GM12878 (cell line): Measurements from ENCODE around the gene ABTB1.

Experiments used
- BCL11A ChIP-seq: IDR thresholded peaks from 2 replicates; pipeline ENCODE4 v1.6.1; 2011; ENCODE audit warnings: low read depth, low read length
- CTCF ChIP-seq, 3 experiments: IDR thresholded peaks in 2 of 3; conservative IDR thresholded peaks in 1 of 3; 2 replicates each; pipeline ENCODE4 v1.5.1; 2011; ENCODE audit warnings: low read depth in 3 of 3, low read length in 3 of 3, mild to moderate bottlenecking in 3 of 3, control low read depth in 2 of 3, moderate library complexity in 2 of 3, inconsistent platforms in 1 of 3, mixed read lengths in 1 of 3; ENCODE audit not compliant: control insufficient read depth in 2 of 3, insufficient read depth in 1 of 3; ENCODE audit errors: extremely low read depth in 1 of 3
- FOXK2 ChIP-seq: fragments of 450-650 bp; IDR thresholded peaks from 2 replicates; pipeline ENCODE4 v1.6.1; 2017; ENCODE audit warnings: mild to moderate bottlenecking, moderate library complexity
- GABPA ChIP-seq: IDR thresholded peaks from 2 replicates; pipeline ENCODE4 v1.6.1; 2014; ENCODE audit warnings: antibody characterized with exemption, low read depth, mild to moderate bottlenecking, inconsistent platforms
- MTA2 ChIP-seq: fragments of 450-650 bp; IDR thresholded peaks from 2 replicates; pipeline ENCODE4 v1.6.1; 2016; ENCODE audit warnings: low read depth, mild to moderate bottlenecking, moderate library complexity
- NFXL1 ChIP-seq: fragments of 450-650 bp; IDR thresholded peaks from 2 replicates; pipeline ENCODE4 v1.6.1; 2017; ENCODE audit warnings: antibody characterized with exemption, mild to moderate bottlenecking, borderline replicate concordance
- POLR2A ChIP-seq: IDR thresholded peaks from 2 replicates; pipeline ENCODE4 v1.6.1; 2011; ENCODE audit warnings: low read depth, mild to moderate bottlenecking, low read length
- POLR2AphosphoS5 ChIP-seq: IDR thresholded peaks from 2 replicates; pipeline ENCODE4 v1.6.1; 2011; ENCODE audit warnings: mild to moderate bottlenecking, low read length, inconsistent platforms
- RELA ChIP-seq: fragments of 450-650 bp; IDR thresholded peaks from 2 replicates; pipeline ENCODE4 v1.8.0; 2014; ENCODE audit warnings: borderline replicate concordance; ENCODE audit not compliant: partially characterized antibody
- TAF1 ChIP-seq: IDR thresholded peaks from 2 replicates; pipeline ENCODE4 v1.6.1; 2011; ENCODE audit warnings: mild to moderate bottlenecking, low read depth, low read length, borderline replicate concordance
- TBL1XR1 ChIP-seq: IDR thresholded peaks from 2 replicates; pipeline ENCODE4 v1.6.1; 2012; ENCODE audit warnings: low read depth, low read length, improper control_type of control experiment
- TCF7 ChIP-seq: IDR thresholded peaks from 2 replicates; pipeline ENCODE4 v1.6.1; 2014; ENCODE audit warnings: antibody characterized with exemption, borderline replicate concordance
- ZNF274 ChIP-seq: IDR thresholded peaks from one replicate; pipeline ENCODE4 v1.8.0; 2011; ENCODE audit not compliant: insufficient read length, insufficient read depth

GRCh38 chr3:127699416-127700300 is 26.9 kb downstream of the ABTB1 start:
- TF ChIP-seq RELA (no peak), CTCF (IDR thresholded peaks at IDR 0.05 in 2 of 3, conservative IDR thresholded peaks at IDR 0.05 in 1 of 3; ENCODE audit: control insufficient read depth in 2 of 3, extremely low read depth in 1 of 3, insufficient read depth in 1 of 3, low read depth in 3 of 3, low read length in 3 of 3) (no peak), GABPA (no peak), ZNF274 (no peak), TBL1XR1 (no peak), TAF1 (no peak), POLR2AphosphoS5 (no peak), NFXL1 (no peak), POLR2A (no peak), BCL11A (no peak), MTA2 (no peak), TCF7 (no peak), FOXK2 (no peak)
